ENCODE measurements around the gene MBOAT1. TPM values are rescaled to one million over a fixed set of nuclear protein-coding genes. Genes with fewer than 3 reads are reported as not detected.

The MBOAT1 gene
- total RNA-seq, 1 donor from 2014 or later: 10.9 TPM

- DNase-seq (ENCODE audit: low read depth): no peak
- H3K4me3 ChIP-seq (ENCODE audit: low read depth, low read length): no peak overlapping the region
- no peak for TF ChIP-seq CTCF (conservative IDR thresholded peaks at IDR 0.05; ENCODE audit: low read depth, low read length)
These were observed 106.4 kb downstream of the MBOAT1 start for GRCh38 chr6:20105838-20106237.

DNA sequence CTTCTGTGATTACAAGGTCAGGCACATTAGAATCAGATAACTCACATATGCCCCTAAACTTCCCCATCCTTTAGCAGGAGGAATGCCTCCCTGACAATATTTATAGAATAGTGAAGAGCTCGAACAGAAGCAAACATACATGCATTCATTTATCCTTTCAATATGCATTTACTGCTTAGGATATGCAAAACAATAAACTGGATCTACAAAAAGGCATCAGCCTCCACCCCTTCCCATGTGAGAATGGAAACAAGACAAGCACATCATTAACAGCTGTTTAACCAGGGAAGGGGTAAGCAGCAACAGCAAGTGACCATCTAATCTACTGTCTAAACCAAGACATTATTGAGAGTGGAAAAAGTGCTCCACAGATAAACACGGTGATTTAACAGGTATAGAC lies 107.6 kb downstream of the MBOAT1 start:
- no peak overlapping the region for H3K4me3 ChIP-seq (ENCODE audit: low read depth, low read length)
- no peak for DNase-seq (ENCODE audit: low read depth)
- no peak for TF ChIP-seq CTCF (conservative IDR thresholded peaks at IDR 0.05; ENCODE audit: low read depth, low read length)

DNA sequence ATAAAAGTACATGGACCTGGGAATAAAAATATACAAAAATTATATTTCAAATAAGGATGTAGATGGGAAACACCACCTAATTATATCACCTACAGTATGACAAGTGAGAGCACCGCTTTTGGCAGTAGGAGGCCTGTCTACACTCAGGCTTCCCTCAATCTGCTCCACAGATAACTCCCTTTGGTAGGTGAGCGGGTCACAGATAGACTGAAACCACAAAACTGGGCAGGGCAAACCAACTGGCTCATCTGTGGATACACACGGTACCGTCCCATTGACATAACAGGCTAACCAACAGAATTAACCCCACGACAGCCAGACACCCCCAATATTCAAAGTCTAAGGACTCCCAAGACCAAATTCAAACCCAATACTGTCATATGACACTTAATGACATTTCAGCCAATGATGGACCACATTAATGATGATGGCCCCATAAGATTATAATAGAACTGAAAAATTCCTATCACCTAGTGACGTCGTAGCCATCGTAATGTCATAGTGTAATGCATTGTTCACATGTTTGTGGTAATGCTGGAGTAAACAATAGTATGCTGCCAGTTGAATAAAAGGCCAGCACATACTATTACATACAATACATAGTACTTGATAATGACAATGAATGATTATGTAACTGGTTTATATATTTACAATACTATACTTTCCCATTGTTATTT lies 109.7 kb downstream of the MBOAT1 start:
- TF ChIP-seq CTCF (conservative IDR thresholded peaks at IDR 0.05; ENCODE audit: low read depth, low read length): no peak
- no peak for DNase-seq (ENCODE audit: low read depth)
- H3K4me3 ChIP-seq (ENCODE audit: low read depth, low read length): no peak overlapping the region

GRCh38 chr6:20099156-20099555 lies 113.1 kb downstream of the MBOAT1 start:
- H3K4me3 ChIP-seq (ENCODE audit: low read depth, low read length): no peak overlapping the region
- no peak for DNase-seq (ENCODE audit: low read depth)
- TF ChIP-seq CTCF (conservative IDR thresholded peaks at IDR 0.05; ENCODE audit: low read depth, low read length): no peak

GRCh38 chr6:20098267-20098876 lies 113.9 kb downstream of the MBOAT1 start:
- DNase-seq (ENCODE audit: low read depth): no peak
- no peak for TF ChIP-seq CTCF (conservative IDR thresholded peaks at IDR 0.05; ENCODE audit: low read depth, low read length)
- no peak overlapping the region for H3K4me3 ChIP-seq (ENCODE audit: low read depth, low read length)

- H3K4me3 ChIP-seq (ENCODE audit: low read depth, low read length): no peak overlapping the region
- no peak for DNase-seq (ENCODE audit: low read depth)
- TF ChIP-seq CTCF (conservative IDR thresholded peaks at IDR 0.05; ENCODE audit: low read depth, low read length): no peak
These were observed 115.7 kb downstream of the MBOAT1 start for GRCh38 chr6:20096536-20096935.

GRCh38 chr6:20095436-20095835 lies 116.8 kb downstream of the MBOAT1 start:
- no peak for TF ChIP-seq CTCF (conservative IDR thresholded peaks at IDR 0.05; ENCODE audit: low read depth, low read length)
- no peak for DNase-seq (ENCODE audit: low read depth)

More at GRCh38 chr6:20095436-20095835, 116.8 kb downstream of the MBOAT1 start:
- H3K4me3 ChIP-seq (ENCODE audit: low read depth, low read length): no peak overlapping the region

Measured in epithelial cell of proximal tubule (primary cell).